ENCODE results near the gene TSEN2.

- TF ChIP-seq CTCF (IDR thresholded peaks at IDR 0.05) (no peak), POLR2AphosphoS5 (IDR thresholded peaks at IDR 0.05) (no peak), EP300 (IDR thresholded peaks at IDR 0.05; ENCODE audit: low read depth) (no peak), POLR2A (IDR thresholded peaks at IDR 0.05) (no peak)
Observed at GRCh38 chr3:12455740-12456139, 28.5 kb upstream of the TSEN2 start.

Data from transverse colon (tissue), 4 donors.